Activated T-helper 1 cell treated with Interleukin-2 at 50 U/mL for 16 hours (primary cell): ENCODE results near the gene PYDC1.
"Not testable (repeated sequence)": the region's sequence is repeated elsewhere in the genome, so short reads cannot be mapped to it uniquely, and the experiment has no call there.

ENCODE experiments used
- DNase-seq: peaks from one replicate; pipeline ENCODE4 v3.0.0-alpha.2; 2020; ENCODE audit warnings: low read depth

Gene PYDC1

DNA sequence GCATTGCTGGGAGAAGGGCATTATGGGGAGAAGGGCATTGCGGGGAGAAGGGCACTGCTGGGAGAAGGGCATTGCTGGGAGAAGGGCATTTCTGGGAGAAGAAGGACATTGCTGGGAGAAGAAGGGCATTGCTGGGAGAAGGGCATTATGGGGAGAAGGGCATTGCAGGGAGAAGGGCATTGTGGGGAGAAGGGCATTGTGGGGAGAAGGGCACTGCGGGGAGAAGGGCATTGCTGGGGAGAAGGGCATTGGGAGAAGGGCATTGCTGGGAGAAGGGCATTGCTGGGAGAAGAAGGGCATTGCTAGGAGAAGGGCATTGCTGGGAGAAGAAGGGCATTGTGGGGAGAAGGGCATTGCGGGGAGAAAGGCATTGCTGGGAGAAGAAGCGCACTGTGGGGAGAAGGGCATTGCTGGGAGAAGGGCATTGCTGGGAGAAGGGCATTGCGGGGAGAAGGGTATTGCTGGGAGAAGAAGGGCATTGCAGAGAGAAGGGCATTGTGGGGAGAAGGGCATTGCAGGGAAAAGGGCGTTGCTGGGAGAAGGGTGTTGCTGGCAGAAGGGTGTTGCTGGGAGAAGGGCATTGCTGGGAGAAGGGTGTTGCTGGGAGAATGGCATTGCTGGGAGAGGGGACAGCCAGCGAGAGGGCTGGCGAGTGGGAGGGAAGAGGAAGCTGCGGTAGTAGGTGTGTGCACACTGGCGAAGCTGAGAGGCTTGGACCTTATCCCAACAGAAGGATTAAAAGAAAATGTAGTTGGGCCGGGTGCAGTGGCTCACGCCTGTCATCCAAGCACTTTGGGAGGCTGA, 4.6 kb upstream of the PYDC1 start:
- no peak for DNase-seq

DNA sequence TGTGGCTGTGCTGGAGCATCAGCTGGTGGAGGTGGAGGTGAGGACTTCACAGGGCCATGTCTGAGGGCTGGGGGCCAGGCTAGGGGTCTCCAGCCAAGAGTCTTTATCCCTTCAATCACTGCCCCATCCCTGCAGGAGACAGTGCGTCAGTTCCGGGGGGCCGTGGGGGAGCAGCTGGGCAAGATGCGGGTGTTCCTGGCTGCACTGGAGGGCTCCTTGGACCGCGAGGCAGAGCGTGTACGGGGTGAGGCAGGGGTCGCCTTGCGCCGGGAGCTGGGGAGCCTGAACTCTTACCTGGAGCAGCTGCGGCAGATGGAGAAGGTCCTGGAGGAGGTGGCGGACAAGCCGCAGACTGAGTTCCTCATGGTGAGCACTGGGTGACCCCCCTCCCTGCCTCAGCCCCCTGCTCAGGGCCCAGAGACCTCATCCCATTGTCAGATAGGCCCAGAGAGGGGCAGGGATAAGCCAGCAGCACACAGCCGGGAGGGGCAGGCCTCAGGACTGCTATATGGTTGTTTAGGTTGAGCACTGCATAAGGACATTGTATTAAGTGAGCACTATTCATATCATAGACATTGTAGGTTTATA, 2.3 kb upstream of the PYDC1 start:
- no peak for DNase-seq

DNA sequence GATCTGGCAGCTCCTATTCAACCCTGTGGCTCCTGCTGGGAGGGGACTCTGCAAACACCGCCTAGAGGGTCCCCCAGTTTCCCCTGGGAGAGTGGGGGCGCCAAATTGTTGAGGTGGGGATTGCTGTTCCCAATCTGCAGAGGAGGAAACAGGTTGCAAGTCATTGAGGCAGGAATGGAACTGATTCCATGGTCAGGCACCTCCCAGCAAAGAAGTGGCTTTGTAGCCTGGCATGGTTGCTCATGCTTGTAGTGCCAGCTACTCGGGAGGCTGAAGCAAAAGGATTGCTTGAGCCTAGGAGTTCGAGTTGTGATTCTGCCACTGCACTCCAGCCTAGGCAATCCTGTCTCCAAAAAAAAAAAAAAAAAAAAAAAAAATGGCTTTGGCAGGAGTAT, 198 bp upstream of the PYDC1 start:
- DNase-seq: no peak

DNA sequence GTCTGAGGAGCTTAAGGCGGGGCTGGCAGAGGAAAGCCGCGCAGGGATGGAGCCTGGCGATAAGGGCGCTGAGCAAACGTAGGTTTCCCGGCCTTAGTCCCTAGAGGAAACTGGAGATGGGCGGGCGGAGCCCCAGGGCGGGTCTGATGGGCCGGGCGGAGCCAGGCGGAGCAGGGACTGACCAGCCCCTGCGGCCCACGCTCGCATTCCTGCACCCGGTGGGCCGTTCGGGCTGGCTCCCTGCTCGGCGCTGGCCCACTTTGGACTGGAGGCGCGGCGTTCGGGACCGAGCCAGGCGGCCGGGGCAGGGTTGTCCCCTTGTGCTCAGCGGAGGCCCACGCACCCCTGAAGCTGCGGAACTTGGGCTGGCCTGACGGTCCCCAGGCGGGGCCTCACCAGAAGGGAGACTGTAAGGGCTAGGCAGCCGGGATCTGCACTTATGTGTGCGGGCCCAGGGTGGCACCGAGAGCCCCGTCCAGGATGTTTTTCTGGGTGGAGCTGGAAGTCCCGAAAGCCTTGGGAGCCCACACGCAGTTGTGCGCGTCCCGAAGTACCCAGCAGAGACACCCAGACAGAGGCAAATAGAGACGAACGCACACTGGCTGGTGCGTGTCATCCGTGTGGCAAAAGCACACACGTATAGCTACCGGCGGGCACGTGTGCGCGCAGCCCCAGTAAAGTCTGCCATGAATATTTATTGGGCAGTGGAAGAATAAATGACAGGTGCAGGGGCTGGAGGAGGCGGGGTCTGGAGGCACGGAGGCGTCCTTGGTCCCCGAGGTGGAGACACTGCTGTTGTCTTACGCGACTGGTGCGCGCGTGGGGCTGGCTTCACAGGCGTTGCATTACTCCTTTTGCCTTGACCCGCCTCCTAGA, 1.4 kb downstream of the PYDC1 start:
- no peak for DNase-seq

DNA sequence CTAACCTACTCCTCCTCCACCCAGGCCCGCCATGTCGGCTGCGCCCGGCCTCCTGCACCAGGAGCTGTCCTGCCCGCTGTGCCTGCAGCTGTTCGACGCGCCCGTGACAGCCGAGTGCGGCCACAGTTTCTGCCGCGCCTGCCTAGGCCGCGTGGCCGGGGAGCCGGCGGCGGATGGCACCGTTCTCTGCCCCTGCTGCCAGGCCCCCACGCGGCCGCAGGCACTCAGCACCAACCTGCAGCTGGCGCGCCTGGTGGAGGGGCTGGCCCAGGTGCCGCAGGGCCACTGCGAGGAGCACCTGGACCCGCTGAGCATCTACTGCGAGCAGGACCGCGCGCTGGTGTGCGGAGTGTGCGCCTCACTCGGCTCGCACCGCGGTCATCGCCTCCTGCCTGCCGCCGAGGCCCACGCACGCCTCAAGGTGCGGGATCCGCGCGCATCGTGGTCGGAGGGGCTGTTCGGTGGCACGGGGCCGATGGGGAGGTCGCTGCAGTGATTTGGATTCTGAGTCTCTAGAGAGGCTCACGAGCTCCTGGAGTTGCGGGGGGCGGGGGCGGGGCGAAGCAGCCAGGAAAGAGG, 2.1 kb downstream of the PYDC1 start:
- no peak for DNase-seq

DNA sequence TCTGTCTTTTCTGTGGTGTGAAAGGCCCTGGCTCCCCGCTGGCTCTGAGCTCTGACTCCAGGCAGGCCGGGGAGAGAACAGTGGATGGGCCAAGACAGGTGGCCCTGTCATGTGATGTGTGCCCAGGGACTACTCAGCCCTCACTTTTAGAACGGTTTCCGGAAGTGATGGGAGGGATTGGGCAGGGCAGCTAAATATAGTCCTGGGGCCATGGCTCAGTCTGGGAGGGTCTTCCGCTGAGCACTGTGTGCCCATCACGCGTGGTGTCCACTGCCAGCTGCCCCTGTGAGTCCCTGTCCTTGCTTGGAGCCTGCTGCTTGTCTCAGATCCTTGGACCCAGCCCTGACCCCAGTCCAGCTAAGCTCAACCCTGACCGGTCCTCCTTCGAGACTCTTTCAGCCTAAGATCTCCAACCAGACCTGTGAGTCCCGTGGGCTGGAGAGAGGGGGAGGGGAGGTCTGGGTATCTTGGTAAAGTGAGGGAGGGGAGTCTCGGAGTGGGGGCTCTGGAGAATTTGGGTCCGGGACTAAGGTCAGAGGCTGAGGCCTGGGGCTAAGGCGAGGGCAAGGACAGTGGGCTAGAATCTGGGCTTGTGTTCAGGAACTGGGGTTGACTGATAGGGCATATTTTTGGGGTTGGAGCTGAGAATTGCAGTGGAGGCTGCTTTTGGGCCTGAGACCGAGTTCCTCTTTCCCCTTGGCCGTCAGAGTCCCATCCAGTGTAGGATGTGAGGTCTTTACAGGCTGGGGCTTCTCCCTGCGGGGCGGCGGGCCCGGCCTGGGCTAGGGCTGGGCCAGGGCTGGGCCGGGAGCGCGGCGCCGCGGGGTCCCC, 2.8 kb downstream of the PYDC1 start, which contains the start of gene TRIM72:
Gene TRIM72 (plus strand): TSS at position 243 of the 831 bp plus-strand sequence. CDS start 620 bp downstream, outside the sequence.
- no peak for DNase-seq

DNA sequence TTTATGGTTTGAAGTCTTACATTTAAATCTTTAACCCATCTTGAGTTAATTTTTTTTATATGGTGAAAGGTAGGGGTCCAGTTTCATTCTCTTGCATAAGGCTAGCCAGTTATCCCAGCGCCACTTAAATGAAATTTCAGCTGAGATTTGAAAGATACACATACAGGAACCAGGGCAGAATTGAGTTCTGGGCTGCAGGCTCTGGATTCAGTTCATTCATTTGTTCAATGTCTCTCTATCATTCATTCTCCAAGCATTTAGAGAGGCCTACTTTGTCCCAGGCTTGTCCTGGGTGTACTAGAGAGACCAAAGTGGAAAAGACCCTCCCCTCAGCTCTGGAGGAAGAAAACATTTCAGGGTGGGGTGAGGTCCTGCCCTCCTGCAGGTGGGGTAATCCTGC, 3.6 kb downstream of the PYDC1 start:
- DNase-seq: no peak

DNA sequence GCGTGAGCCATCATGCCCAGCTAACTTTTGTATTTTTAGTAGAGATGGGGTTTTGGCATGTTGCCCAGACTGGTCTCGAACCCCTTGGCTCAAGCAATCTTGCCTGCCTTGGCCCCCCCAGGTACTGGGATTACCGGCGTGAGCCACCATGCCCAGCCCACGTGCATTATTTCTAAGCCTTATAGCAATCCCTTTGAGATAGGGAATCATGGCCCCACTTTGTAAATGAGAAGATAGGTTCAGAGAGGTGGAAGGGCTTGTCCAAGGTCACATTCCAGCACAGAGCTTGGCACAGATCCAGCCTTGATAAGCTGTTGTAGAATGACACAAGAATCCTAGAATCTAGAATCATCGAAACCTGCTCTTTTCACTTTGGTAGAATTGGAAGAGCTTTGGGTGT, 10.2 kb downstream of the PYDC1 start:
- no peak for DNase-seq

DNA sequence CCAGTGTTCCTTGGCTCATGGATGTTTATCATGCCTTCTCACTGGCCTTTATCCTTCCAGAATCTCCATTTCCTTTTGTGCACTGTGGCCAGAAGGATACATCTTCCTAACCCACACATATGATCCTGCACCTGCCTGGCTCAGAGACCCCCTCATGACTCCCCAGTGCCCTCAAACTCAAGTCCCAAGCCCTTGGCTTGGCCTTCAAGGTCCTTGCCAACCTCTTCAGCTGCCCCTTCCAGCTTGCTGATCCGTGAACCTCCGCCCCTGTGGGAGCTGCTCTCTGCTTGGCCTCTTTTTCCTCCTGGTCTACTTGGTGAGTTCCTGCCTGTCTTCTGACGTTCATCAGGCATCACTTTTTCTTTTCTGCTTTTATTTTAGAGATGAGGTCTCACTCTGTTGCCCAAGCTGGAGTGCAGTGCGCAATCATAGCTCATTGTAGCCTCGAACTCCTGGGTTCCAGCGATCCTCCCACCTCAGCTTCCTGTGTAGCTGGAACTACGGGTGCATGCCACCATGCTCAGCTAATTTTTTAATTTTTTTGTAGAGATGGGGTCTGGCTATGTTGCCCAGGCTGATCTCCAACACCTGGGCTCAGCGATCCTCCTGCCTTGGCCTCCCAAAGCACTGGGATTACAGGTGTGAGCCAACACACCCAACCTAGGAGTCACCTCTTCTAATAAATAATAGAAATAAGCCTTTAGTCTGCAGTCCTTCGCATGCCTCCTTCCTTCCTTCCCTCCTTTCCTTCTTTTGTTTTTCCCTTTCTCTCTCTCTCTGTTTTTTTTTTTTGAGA, 11.9 kb downstream of the PYDC1 start:
- DNase-seq: no peak

DNA sequence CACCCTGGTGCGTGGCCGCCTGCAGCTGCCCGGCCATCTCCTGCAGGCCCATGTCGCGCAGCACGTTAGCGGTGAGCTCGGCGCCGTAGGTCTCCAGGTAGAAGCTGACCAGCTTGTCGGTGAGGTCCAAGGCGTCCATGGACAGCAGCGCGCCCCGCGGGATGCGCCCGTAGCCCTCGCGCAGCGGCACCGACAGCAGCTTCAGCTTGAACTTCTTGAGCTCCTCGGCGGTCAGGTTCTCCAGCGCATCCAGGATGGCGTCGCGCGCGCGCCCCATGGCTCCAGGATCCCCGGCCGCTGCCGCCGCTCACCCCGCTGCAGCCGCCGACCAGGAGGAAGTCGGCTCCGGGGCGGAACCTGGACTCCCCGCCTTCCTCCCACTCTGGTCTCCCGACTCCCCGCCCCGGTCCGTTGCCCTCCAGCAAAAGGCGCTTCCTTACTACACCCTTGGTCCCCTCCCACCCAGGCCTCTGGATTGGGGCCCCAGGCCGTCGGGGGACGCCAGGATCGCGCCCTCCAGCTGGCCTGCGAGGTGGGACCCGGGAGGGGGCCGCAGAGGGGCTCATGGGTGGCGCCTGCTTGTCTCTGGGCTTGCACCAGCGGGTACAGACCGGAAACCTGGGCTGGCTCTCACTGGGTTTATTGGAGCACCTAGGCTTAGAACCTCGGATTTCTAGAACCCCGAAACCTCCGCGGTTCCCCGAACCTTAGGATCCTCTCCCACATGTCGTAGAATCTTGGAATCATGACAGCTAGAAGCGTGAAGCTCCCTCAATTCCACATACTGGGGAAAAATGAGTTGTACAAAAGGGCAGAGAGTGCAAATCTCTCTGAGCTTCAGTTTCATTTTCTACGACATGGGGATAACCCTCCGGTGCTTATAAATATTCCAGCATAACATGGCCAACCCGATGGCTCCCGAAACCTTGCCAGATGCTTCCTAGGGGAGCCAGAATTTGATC, 14.2 kb downstream of the PYDC1 start, which contains the start of gene PYCARD:
Gene PYCARD (minus strand): TSS at position 347 of the 962 bp plus-strand sequence. CDS start 70 bp downstream, at position 277.
- no peak for DNase-seq

DNA sequence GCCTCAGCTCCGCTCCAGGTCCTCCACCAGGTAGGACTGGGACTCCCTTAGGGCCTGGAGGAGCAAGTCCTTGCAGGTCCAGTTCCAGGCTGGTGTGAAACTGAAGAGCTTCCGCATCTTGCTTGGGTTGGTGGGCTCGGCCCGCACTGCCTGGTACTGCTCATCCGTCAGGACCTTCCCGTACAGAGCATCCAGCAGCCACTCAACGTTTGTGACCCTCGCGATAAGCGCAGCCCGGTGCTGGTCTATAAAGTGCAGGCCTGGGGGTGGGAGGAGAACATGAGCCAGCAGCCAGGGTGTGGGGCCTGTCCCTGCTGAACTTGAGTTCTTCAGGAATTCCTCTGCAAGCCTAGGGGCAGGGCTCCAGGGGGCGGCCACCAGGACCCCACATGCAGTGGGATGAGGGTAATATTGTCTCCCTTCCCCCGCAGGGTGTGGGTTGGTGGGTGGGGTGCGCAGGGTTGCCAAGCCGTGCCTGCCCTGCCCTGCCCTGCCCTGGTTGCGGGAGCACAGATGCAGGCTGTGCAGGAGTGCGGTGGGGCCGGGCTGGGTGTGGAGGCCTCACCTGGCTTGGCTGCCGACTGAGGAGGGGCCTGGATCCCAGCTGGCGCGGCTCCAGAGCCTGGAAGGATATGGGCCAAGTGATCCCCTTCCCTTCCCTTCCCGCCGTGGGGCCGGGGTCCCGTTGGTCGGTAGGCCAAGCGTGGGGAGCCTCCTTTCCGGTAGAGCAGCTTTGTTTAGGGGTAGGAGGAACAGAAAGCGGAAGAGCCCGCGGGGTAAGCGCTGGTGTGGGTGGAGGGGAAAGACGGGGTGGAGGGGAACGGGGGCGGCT, 15.1 kb downstream of the PYDC1 start:
- no peak for DNase-seq

DNA sequence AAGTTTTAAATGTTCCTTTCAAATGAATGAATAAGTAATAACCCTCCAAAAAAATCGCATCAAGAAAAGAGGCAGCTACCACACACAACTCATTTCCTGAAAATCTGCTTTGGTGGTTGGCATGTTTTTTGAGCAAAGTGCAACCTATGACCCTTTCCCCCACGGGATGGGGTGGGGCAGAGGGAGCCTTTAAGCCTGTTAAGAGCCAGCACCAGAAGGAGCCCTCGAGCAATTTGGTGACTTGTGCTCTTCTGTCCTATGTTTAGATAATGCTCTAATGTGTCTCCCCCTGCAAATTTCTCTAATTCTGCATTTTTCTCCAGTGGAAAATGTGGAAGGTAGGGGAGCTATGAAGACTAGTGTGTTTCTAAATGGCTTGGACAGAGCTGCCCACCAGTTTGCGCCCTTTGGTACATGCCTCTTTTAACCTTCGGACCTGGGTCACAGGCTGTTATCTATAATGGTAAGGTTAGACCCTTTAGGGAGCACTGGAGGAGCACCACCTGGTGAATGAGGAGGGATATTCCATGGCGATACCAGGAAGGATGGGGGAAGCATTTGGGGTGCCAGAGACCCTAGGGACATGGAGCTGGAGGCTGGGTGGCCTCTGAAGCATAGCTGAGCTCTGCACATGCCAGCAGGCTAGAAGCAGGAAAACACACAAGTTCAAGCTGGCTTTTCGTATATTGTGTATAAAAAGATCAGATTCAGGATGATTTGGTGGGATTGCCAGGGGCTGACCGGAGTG, 15.9 kb downstream of the PYDC1 start:
- DNase-seq: no peak

DNA sequence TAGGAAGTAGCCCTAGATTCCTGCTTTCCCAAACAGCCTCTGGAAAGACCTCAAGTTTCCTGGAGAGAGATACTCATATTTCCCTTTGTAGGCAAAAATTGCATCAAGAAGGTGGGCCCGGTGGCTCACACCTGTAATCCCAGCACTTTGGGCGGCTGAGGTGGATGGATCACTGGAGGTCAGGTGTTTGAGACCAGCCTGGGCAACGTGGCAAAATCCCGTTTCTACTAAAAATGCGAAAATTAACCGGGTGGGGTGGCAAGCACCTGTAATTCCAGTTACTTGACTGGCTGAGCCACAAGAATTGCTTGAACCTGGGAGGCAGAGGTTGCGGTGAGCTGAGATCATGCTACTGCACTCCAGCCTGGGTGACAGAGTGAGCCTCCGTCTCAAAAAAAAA, 16.8 kb downstream of the PYDC1 start:
- DNase-seq: not testable (repeated sequence)

DNA sequence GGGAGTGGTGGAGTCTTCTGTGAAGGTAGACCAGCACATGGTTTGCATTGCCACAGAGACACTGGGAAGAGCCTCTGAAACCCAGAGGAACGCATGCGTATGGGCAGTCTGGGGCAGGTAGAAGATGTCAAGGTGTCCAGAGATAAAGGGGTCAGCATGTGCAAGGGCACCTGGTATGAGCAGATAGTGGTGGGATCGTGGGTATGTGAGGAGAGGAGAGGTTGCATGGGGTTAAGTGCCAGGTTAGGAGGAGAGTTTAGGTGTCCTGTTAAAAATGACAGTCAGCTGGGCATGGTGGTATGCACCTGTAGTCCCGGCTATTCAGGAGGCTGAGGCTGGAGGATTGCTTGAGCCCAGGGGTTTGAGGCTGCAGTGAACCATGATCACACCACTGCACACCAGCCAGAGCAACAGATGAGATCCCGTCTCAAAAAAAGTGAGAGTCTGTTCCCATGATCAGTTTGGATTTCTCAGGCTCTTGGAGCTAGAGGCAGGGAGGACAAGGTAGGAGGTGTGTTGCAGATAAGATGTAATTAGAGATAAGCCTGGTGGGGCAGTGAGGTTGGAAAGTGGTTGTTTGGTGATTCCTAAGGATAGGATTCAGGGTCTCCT, 17.4 kb downstream of the PYDC1 start:
- no peak for DNase-seq

DNA sequence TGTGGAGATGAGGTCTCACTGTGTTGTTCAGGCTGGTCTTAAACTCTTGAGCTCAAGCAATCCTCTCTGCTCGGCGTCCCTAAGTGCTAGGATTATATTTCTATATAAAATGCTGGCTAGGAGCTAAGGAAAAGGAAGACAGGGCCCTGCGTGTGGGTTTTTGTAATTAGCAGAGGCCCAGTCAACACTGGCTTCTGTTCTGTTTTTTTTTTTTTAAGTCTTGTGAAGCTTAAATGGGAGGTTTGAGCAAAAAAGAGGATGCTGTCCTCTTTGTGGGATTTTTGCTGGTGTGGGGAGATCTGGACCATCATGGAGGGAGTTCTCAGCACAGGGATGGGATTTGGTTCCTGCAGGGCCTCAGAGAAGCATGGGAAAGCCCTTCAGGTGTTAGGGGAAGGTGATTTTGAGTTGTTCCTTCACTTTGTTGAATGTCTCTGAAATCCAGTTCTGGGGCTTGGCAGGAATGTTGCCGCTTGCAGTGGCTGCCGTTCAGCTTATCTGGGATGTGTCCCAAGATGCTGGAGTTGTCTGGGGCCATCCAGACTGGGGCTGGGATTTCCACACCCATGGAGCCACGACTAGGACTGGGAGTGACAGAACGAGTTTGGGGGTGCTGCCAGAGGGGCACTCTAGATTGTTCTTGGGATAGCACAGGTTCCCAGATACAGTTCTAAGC, 18.6 kb downstream of the PYDC1 start:
- no peak for DNase-seq

DNA sequence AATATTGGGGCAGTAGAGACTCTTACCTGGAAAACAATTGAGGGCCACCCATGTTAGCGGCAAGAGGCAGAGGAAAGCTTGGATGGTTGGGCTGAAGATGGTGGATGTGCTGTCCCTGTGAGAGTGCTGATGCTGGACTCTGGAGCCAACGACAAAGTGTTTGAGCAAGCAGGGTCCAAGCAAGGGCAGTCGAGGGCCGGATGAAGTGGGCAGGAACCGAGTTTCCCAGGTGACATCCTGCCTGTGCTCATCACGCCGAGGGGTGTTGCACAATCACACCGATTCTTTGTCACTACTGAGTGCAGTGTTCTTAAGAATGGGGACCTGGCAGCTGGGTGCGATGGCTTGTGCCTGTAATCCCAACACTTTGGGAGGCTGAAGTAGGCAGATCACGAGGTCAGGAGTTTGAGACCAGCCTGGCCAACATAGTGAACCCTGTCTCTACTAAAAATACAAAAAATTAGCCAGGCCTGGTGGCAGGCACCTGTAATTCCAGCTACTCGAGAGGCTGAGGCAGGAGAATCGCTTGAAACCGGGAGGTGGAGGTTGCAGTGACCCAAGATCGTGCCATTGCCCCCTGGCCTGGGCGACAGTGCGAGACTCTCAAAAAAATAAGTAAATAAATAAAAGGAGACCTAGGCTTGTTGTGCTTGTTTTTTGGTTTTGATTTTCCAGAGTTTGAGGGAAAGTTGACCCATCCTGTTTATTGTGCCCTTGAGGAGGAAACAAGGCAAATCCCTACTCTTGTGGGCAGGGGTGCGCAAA, 20.4 kb downstream of the PYDC1 start:
- no peak for DNase-seq
